ENCODE data around the gene TRPM6. TPM values are rescaled to one million over a fixed set of nuclear protein-coding genes. Genes with fewer than 3 reads are reported as not detected.

The TRPM6 gene
- total and polyA plus RNA-seq, 2 donors (not counting 3 experiments of a cell fraction or from before 2014, with no cell fraction given): 0.01 to 0.22 TPM

- H2AFZ ChIP-seq (ENCODE audit: low read depth, low read length): no peak overlapping the region
- H3K9me3 ChIP-seq (replicated peaks; ENCODE audit: control insufficient read depth, insufficient read depth, low read length): no peaks in the 10 kb centered on the region
- no peak overlapping the region for H3K27ac ChIP-seq (ENCODE audit: insufficient read depth, low read depth, low read length)
- no peak overlapping the region for H3K4me2 ChIP-seq (ENCODE audit: insufficient read depth, low read length)
- no peak for TF ChIP-seq POLR2AphosphoS5 (IDR thresholded peaks at IDR 0.05; ENCODE audit: insufficient read depth, low read depth, low read length)
- no TSS peak for BruUV-seq (replicated peaks)
- DNase-seq (ENCODE audit: low read depth, low spot score): no peak
- no peak for FAIRE-seq
- no peaks in the 10 kb centered on the region for H3K9me1 ChIP-seq (replicated peaks; ENCODE audit: control insufficient read depth, extremely low read depth, insufficient read depth, low read length)
- H4K20me1 ChIP-seq (replicated peaks; ENCODE audit: control insufficient read depth, extremely low read depth, insufficient read depth, low read length): no peaks in the 10 kb centered on the region
- no peak overlapping the region for H3K4me3 ChIP-seq (replicated peaks in 1 of 3; ENCODE audit: insufficient read depth in 1 of 3, low read depth in 1 of 3, low read length in 3 of 3)
- no peaks in the 10 kb centered on the region for H3K79me2 ChIP-seq (ENCODE audit: control insufficient read depth, insufficient read depth, low read length)
- no peaks in the 10 kb centered on the region for H3K36me3 ChIP-seq (ENCODE audit: control insufficient read depth in 2 of 2, extremely low read depth in 1 of 2, insufficient read depth in 2 of 2, low read length in 2 of 2)
- POLR2A ChIA-PET: no interaction called here
- intact Hi-C loops (cut with micrococcal nuclease) (no loop called here), dilution Hi-C loops (cut with MboI; ENCODE audit: extremely low pct_ligation_motif_present, low sequenced_read_pairs) (no loop called here)
- no peaks in the 10 kb centered on the region for H3K27me3 ChIP-seq (ENCODE audit: control insufficient read depth in 2 of 2, insufficient read depth in 2 of 2, low read length in 2 of 2)
- no peak overlapping the region for H3K9ac ChIP-seq (replicated peaks; ENCODE audit: extremely low read depth, insufficient read depth, low read length)
- CTCF ChIA-PET: interaction anchor here (0.6 to 0.7 kb wide), 2 partner anchors 13 to 16 kb away, joined by 3 read pairs; no protein-coding TSS in a partner anchor
- H3K4me1 ChIP-seq (ENCODE audit: control insufficient read depth, extremely low read depth, insufficient read depth, low read length): no peaks in the 10 kb centered on the region
Observed at GRCh38 chr9:74910036-74910435, 22.3 kb upstream of the TRPM6 start.

- Histone ChIP-seq H3K4me3 (replicated peaks in 1 of 3; ENCODE audit: insufficient read depth in 1 of 3, low read depth in 1 of 3, low read length in 3 of 3) (no peak overlapping the region), H3K4me2 (ENCODE audit: insufficient read depth, low read length) (no peak overlapping the region), H3K36me3 (ENCODE audit: control insufficient read depth in 2 of 2, extremely low read depth in 1 of 2, insufficient read depth in 2 of 2, low read length in 2 of 2) (no peaks in the 10 kb centered on the region), H4K20me1 (replicated peaks; ENCODE audit: control insufficient read depth, extremely low read depth, insufficient read depth, low read length) (no peaks in the 10 kb centered on the region), H3K27me3 (ENCODE audit: control insufficient read depth in 2 of 2, insufficient read depth in 2 of 2, low read length in 2 of 2) (no peaks in the 10 kb centered on the region), H3K9ac (replicated peaks; ENCODE audit: extremely low read depth, insufficient read depth, low read length) (no peak overlapping the region), H3K79me2 (ENCODE audit: control insufficient read depth, insufficient read depth, low read length) (no peaks in the 10 kb centered on the region), H3K27ac (ENCODE audit: insufficient read depth, low read depth, low read length) (no peak overlapping the region), H3K9me1 (replicated peaks; ENCODE audit: control insufficient read depth, extremely low read depth, insufficient read depth, low read length) (no peaks in the 10 kb centered on the region), H3K9me3 (replicated peaks; ENCODE audit: control insufficient read depth, insufficient read depth, low read length) (no peaks in the 10 kb centered on the region), H3K4me1 (ENCODE audit: control insufficient read depth, extremely low read depth, insufficient read depth, low read length) (no peaks in the 10 kb centered on the region), H2AFZ (ENCODE audit: low read depth, low read length) (no peak overlapping the region)
- BruUV-seq (replicated peaks): no TSS peak
- ChIA-PET CTCF (interaction anchor here (0.7 kb wide), 1 partner anchor 131 kb away, joined by 3 read pairs; no protein-coding TSS in a partner anchor), POLR2A (no interaction called here)
- DNase-seq (ENCODE audit: low read depth, low spot score): no peak
- no peak for FAIRE-seq
- dilution Hi-C loops (cut with MboI; ENCODE audit: extremely low pct_ligation_motif_present, low sequenced_read_pairs): no loop called here
- TF ChIP-seq JUN (IDR thresholded peaks at IDR 0.05; ENCODE audit: borderline replicate concordance, insufficient read depth, insufficient read length, low read depth) (no peak), MAX (IDR thresholded peaks at IDR 0.05; ENCODE audit: insufficient read depth, insufficient read length) (no peak), FOS (IDR thresholded peaks at IDR 0.05; ENCODE audit: borderline replicate concordance, insufficient read depth, low read length) (no peak), POLR2A (IDR thresholded peaks at IDR 0.05; ENCODE audit: low read depth, low read length) (no peak), CTCF (IDR thresholded peaks at IDR 0.05; ENCODE audit: extremely low read depth in 1 of 2, insufficient read depth in 1 of 2, low read depth in 1 of 2, low read length in 2 of 2) (no peak), GATA2 (IDR thresholded peaks at IDR 0.05; ENCODE audit: insufficient read depth, insufficient read length, low read depth, low read length) (no peak), EZH2 (IDR thresholded peaks at IDR 0.05; ENCODE audit: borderline replicate concordance, low read depth, low read length, severe bottlenecking) (no peak), MYC (IDR thresholded peaks at IDR 0.05; ENCODE audit: low read depth, low read length) (no peak), POLR2AphosphoS5 (IDR thresholded peaks at IDR 0.05; ENCODE audit: insufficient read depth, low read depth, low read length) (no peak)
- intact Hi-C loops (cut with micrococcal nuclease): no loop called here
Observed at GRCh38 chr9:74908665-74909064, 20.9 kb upstream of the TRPM6 start.

Measured in endothelial cell of umbilical vein (primary cell).